ENCODE data around the gene TENT5C. TPM values are rescaled to one million over a fixed set of nuclear protein-coding genes. Genes with fewer than 3 reads are reported as not detected.

Gene TENT5C
- total RNA-seq, 1 experiment from 2014 or later, result 0.48 TPM

GRCh38 chr1:117592155-117592554 is 13.7 kb upstream of the TENT5C start:
- no peaks in the 10 kb centered on the region for H3K36me3 ChIP-seq (replicated peaks; ENCODE audit: control insufficient read depth, insufficient read depth, low read length)
- peak; percentile 4 for DNase-seq
- no peak overlapping the region for H3K4me3 ChIP-seq (ENCODE audit: insufficient read depth, low read depth, low read length)
- no peaks in the 10 kb centered on the region for H3K27me3 ChIP-seq (ENCODE audit: control insufficient read depth, insufficient read depth, low read length)

DNA sequence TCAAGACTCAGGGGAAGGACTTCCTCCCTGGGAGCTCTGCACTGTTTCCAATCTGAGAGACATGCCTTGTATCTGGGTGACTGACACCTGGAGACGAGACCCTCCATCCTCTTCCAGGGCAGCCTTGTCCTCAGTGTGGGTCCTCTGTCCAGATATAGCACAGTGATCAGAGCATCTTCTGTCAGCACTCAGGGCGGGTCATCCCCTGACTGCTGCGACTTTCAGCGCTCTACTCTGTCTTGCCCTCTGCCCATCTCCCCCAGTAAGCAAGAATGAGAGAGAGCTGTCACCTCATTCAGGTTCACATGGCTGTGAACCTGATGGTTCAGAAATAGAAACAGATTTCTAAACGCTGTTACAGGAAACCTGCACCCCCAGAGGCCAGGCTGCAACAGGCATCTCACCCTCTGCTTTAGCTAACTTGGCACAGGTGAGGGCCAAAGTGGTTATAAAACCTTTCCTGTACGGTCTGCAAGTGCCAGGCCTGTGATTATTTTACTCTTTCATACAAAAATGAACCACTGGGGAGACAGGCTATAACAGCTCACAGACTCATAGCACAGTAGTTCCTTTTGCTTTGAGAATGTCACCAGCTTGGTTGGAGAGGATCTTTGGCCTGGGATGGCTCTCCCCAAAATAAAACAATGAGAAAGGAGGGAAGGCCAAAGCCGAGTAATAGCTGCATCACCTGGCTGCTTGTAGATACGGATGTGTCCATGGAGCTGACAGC is 11.4 kb upstream of the TENT5C start:
- Histone ChIP-seq H3K27me3 (ENCODE audit: control insufficient read depth, insufficient read depth, low read length) (no peaks in the 10 kb centered on the region), H3K36me3 (replicated peaks; ENCODE audit: control insufficient read depth, insufficient read depth, low read length) (no peaks in the 10 kb centered on the region), H3K4me3 (ENCODE audit: insufficient read depth, low read depth, low read length) (no peak overlapping the region)
- no peak for DNase-seq

- DNase-seq, result no peak
- Histone ChIP-seq H3K36me3 (replicated peaks; ENCODE audit: control insufficient read depth, insufficient read depth, low read length) (no peaks in the 10 kb centered on the region), H3K27me3 (ENCODE audit: control insufficient read depth, insufficient read depth, low read length) (no peaks in the 10 kb centered on the region; the same call in 1 of the 2 replicates), H3K4me3 (ENCODE audit: insufficient read depth, low read depth, low read length) (no peak overlapping the region)
Observed at GRCh38 chr1:117596023-117596720, 9.7 kb upstream of the TENT5C start.

DNA sequence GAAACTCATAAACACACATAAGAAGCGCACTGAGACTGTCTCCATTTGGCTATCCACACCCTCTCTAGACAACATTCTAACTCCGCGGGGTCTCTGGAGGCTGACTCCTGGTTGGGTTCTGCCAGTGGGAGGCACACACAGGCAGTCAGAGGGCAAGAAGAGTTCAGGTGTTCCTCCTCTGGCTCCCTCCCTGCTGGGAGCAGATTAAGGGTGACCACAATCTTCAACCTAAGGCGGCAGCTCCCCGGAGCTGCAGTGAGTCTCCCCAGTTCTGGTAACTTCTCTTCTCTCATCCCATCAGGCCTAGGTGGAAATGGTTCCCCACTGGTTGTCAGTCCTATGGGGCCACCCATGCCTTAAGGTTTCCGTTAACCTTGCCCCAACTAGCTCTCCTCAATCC is 7.4 kb upstream of the TENT5C start:
- no peak for DNase-seq
- no peak overlapping the region for H3K4me3 ChIP-seq (ENCODE audit: insufficient read depth, low read depth, low read length)
- no peaks in the 10 kb centered on the region for H3K36me3 ChIP-seq (replicated peaks; ENCODE audit: control insufficient read depth, insufficient read depth, low read length)
- peaks cover under 1% of the 10 kb centered on the region for H3K27me3 ChIP-seq (ENCODE audit: control insufficient read depth, insufficient read depth, low read length)

DNA sequence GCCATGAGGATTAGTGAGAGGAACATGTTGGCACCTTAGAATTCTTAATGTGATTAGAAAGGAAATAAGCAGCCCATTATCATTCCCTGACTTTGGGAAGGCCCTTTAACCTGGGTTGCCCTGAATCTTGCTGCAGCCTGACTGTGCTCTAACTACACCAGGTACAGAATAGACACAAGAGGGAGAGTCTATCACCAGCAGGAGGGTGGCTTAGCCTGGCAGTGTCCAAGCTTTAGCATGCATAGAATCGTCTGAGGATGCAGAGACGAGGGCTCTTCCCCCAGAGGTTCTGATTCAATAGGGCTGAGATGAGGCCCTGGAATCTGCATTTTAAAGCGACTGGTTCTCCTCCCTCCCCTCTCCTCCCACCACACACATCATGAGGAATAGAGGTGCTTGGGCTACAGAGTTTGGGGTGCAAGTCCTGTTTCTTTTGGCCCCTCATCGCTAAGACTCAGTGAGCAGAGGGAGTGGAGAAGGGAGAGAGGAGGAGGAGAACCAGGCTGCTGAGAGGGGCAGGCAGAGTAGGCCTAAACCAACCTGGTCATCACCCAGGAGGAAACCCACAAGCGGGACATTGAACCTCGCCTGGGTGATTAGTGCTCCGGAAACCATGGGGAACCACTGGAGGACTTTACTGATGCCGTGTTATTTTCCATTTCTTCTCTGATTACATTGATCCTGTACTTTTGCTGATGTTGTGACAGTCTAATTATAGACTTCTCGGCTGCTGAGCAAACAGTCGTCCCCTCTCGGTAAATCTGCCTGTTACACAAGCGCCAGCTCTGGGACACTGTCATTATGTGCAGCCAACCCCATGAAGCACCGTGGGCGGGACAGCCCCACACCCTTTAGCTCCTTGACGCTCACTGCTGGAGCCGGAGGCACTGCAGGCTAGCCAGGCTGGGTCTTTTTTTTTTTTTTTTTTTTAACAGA is 6.3 kb upstream of the TENT5C start:
- Histone ChIP-seq H3K36me3 (replicated peaks; ENCODE audit: control insufficient read depth, insufficient read depth, low read length) (no peaks in the 10 kb centered on the region), H3K4me3 (ENCODE audit: insufficient read depth, low read depth, low read length) (no peak overlapping the region), H3K27me3 (ENCODE audit: control insufficient read depth, insufficient read depth, low read length) (peaks cover 8% of the 10 kb centered on the region)
- DNase-seq, result no peak

GRCh38 chr1:117600325-117600943 is 5.4 kb upstream of the TENT5C start:
- no peak for DNase-seq
- Histone ChIP-seq H3K27me3 (ENCODE audit: control insufficient read depth, insufficient read depth, low read length) (peaks cover 15% of the 10 kb centered on the region), H3K4me3 (ENCODE audit: insufficient read depth, low read depth, low read length) (no peak overlapping the region), H3K36me3 (replicated peaks; ENCODE audit: control insufficient read depth, insufficient read depth, low read length) (no peaks in the 10 kb centered on the region)

DNA sequence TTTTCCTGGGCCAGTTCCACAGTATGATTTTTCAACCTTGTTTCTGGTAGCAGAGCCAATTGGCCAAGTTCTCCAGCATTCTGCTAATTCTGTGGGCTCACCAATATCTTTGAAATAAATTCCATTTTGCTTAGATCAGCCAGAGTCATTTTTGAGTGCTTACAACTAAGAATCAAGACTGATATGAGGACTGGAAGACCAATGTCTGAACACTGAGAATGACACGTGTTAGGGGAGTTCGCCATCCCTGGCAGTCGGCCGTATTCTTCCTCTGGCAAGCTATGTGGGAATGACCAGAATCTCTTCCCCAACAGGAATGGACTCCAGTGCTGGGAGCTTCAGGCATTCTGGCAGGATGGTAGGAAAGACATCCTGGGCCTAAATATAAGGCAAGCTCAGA is 4.9 kb upstream of the TENT5C start:
- Histone ChIP-seq H3K27me3 (ENCODE audit: control insufficient read depth, insufficient read depth, low read length) (peaks cover 16% of the 10 kb centered on the region), H3K36me3 (replicated peaks; ENCODE audit: control insufficient read depth, insufficient read depth, low read length) (no peaks in the 10 kb centered on the region), H3K4me3 (ENCODE audit: insufficient read depth, low read depth, low read length) (no peak overlapping the region)
- DNase-seq, result no peak

GRCh38 chr1:117602862-117603261 is 3.0 kb upstream of the TENT5C start:
- DNase-seq, result no peak
- H3K36me3 ChIP-seq (replicated peaks; ENCODE audit: control insufficient read depth, insufficient read depth, low read length), result no peaks in the 10 kb centered on the region
- H3K27me3 ChIP-seq (ENCODE audit: control insufficient read depth, insufficient read depth, low read length), result peaks cover 33% of the 10 kb centered on the region
- H3K4me3 ChIP-seq (ENCODE audit: insufficient read depth, low read depth, low read length), result no peak overlapping the region

GRCh38 chr1:117605164-117605773 is 579 bp upstream of the TENT5C start:
- Histone ChIP-seq H3K4me3 (ENCODE audit: insufficient read depth, low read depth, low read length) (peak overlapping the region; percentile 63), H3K27me3 (ENCODE audit: control insufficient read depth, insufficient read depth, low read length) (peaks cover 37% of the 10 kb centered on the region), H3K36me3 (replicated peaks; ENCODE audit: control insufficient read depth, insufficient read depth, low read length) (no peaks in the 10 kb centered on the region)
- no peak for DNase-seq

- H3K36me3 ChIP-seq (replicated peaks; ENCODE audit: control insufficient read depth, insufficient read depth, low read length), result no peaks in the 10 kb centered on the region
- peak overlapping the region; percentile 63 for H3K4me3 ChIP-seq (ENCODE audit: insufficient read depth, low read depth, low read length)
- DNase-seq, result no peak
- H3K27me3 ChIP-seq (ENCODE audit: control insufficient read depth, insufficient read depth, low read length), result peaks cover 37% of the 10 kb centered on the region
Observed at GRCh38 chr1:117606649-117607430, 992 bp downstream of the TENT5C start.

DNA sequence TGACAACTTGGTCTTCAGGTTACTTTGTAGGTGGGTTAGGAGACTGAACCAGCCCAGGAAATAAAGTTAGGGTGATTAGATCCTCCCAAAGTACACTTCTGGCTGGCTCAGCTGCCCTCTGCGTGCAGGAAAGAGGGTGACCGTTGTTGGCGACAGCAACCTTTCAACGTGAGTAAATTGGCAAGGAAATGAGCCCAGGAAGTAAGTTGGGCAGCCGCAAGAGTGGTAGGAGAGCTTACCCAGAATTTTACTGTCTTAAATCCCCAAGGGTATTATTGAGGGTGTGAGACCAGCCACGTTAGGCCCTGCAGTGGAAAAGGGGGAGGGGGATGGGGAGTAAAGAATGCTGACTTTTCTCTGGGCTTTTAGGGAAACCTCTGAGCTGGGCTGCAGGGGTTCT is 1.6 kb downstream of the TENT5C start:
- no peaks in the 10 kb centered on the region for H3K36me3 ChIP-seq (replicated peaks; ENCODE audit: control insufficient read depth, insufficient read depth, low read length)
- peak; percentile 56 for DNase-seq
- H3K4me3 ChIP-seq (ENCODE audit: insufficient read depth, low read depth, low read length), result 0 out of 2 replicates have a peak overlapping the region, but pooled peaks have one; percentile 4
- peaks cover 37% of the 10 kb centered on the region for H3K27me3 ChIP-seq (ENCODE audit: control insufficient read depth, insufficient read depth, low read length)

- Histone ChIP-seq H3K4me3 (ENCODE audit: insufficient read depth, low read depth, low read length) (no peak overlapping the region), H3K36me3 (replicated peaks; ENCODE audit: control insufficient read depth, insufficient read depth, low read length) (no peaks in the 10 kb centered on the region), H3K27me3 (ENCODE audit: control insufficient read depth, insufficient read depth, low read length) (peaks cover 37% of the 10 kb centered on the region)
- no peak for DNase-seq
Observed at GRCh38 chr1:117608115-117608615, 2.3 kb downstream of the TENT5C start.

- Histone ChIP-seq H3K27me3 (ENCODE audit: control insufficient read depth, insufficient read depth, low read length) (peaks cover 35% of the 10 kb centered on the region), H3K4me3 (ENCODE audit: insufficient read depth, low read depth, low read length) (no peak overlapping the region), H3K36me3 (replicated peaks; ENCODE audit: control insufficient read depth, insufficient read depth, low read length) (no peaks in the 10 kb centered on the region)
- DNase-seq, result no peak
Observed at GRCh38 chr1:117608758-117609157, 2.9 kb downstream of the TENT5C start.

All from H7 (cell line).